Right cardiac atrium (tissue), 5 donors: ENCODE data around the gene TLCD3B. TPM values are rescaled to one million over a fixed set of nuclear protein-coding genes. Genes with fewer than 3 reads are reported as not detected.

Experiments
- ATAC-seq, 2 donors: fragments of 200-7000 bp; cut with Tn5 transposase; one replicate each; pipeline versions ENCODE4 v1.8.0 to v1.9.1; 2020; ENCODE audit warnings: moderate library complexity in 2 of 2, mild to moderate bottlenecking in 1 of 2
- DNase-seq, 3 donors: peaks; one replicate each; pipeline ENCODE4 v3.0.0-alpha.2; 2020
- H3K27ac ChIP-seq: one replicate; pipeline ENCODE4 v1.5.1; 2013; ENCODE audit warnings: mild to moderate bottlenecking, low read length, control low read depth, moderate library complexity
- H3K27me3 ChIP-seq: one replicate; pipeline ENCODE4 v1.6.1; 2013; ENCODE audit not compliant: control insufficient read depth, insufficient read depth
- H3K4me1 ChIP-seq: one replicate; pipeline ENCODE4 v1.6.1; 2013; ENCODE audit warnings: low read length; ENCODE audit not compliant: control insufficient read depth, insufficient read depth
- H3K4me3 ChIP-seq: one replicate; pipeline ENCODE4 v1.5.1; 2013; ENCODE audit warnings: low read length, control low read depth
- H3K9me3 ChIP-seq: one replicate; pipeline ENCODE4 v1.6.1; 2013; ENCODE audit warnings: low read length; ENCODE audit not compliant: control insufficient read depth
- WGBS: extraction: QIAGEN DNeasy Blood & Tissue Kit; methylation state at CpG from one replicate; pipeline ENCODE4 v1.1.7; 2013; 5-methylcytosine and 5-hydroxymethylcytosine counted together
- intact Hi-C, 4 donors: fragments of 100-400 bp; cut with DNase I; formaldehyde crosslinking; loops; one replicate each; pipeline versions ENCODE4 v1.11.0 to v1.14.0; 2022 to 2023
- polyA plus RNA-seq: library from polyadenylated mRNA; stranded (reverse); fragments of 200-250 nt; gene quantifications from one replicate; pipeline ENCODE4 v1.2.3, GENCODE V29; 2013
- total RNA-seq, 4 donors: library from RNA; stranded (reverse); fragmentation: NEBNext Ultra II Directional; extraction: Animal tissue kit (Norgen Biotek cat#: 25700); gene quantifications; one replicate each; pipeline ENCODE4 v1.2.1, GENCODE V29; 2021
- donor health status: healthy with polysubstance abuse.
- donor health status: DM: no; HTN: yes; CAD: no.
- donor health status: DM: no; HTN: no; CAD: no.
- donor health status: DM: no; HTN: yes; CAD: no; lungs with severe emphysema.
- donor health status: DM: yes; HTN: yes; CAD: no.

TLCD3B gene
- total and polyA plus RNA-seq, 5 donors = not detected

- Histone ChIP-seq H3K4me3 (no peak overlapping the region), H3K4me1 (peaks cover 17% of the 10 kb centered on the region), H3K27ac (peak overlapping the region; percentile 25), H3K27me3 (no peaks in the 10 kb centered on the region), H3K9me3 (no peaks in the 10 kb centered on the region)
- WGBS = 78% methylated on average over 9 of the region's 9 CpGs
- ATAC-seq (no peak), DNase-seq (no peak)
- intact Hi-C loops = no loop called here
These were observed 37.3 kb upstream of the TLCD3B start for GRCh38 chr16:30068333-30068732.

- peak overlapping the region; percentile 98 for H3K27ac ChIP-seq
- intact Hi-C loops = no loop called here
- no peaks in the 10 kb centered on the region for H3K9me3 ChIP-seq
- peaks cover 19% of the 10 kb centered on the region for H3K4me1 ChIP-seq
- whole genome bisulfite sequencing = 51% methylated on average over 6 of the region's 6 CpGs
- DNase-seq = no peak
- no peaks in the 10 kb centered on the region for H3K27me3 ChIP-seq
- ATAC-seq = no peak
- H3K4me3 ChIP-seq = peak overlapping the region; percentile 79
These were observed 36.5 kb upstream of the TLCD3B start for GRCh38 chr16:30067584-30067916.

- H3K27me3 ChIP-seq = no peaks in the 10 kb centered on the region
- peak overlapping the region; percentile 98 for H3K27ac ChIP-seq
- peaks cover 19% of the 10 kb centered on the region for H3K4me1 ChIP-seq
- peak overlapping the region; percentile 79 for H3K4me3 ChIP-seq
- H3K9me3 ChIP-seq = no peaks in the 10 kb centered on the region
- WGBS = 29% methylated on average over 21 of the region's 21 CpGs
- DNase-seq = peak; percentile 63 to 83 (median 83)
- no peak for ATAC-seq
- intact Hi-C loops = no loop called here
These were observed 35.9 kb upstream of the TLCD3B start for GRCh38 chr16:30066761-30067583.

- Histone ChIP-seq H3K4me3 (peak overlapping the region; percentile 79), H3K27ac (peak overlapping the region; percentile 98), H3K4me1 (peaks cover 19% of the 10 kb centered on the region), H3K9me3 (no peaks in the 10 kb centered on the region), H3K27me3 (no peaks in the 10 kb centered on the region)
- ATAC-seq (peak in 1 of 2 donors; percentile 17), DNase-seq (peak in 1 of 3 donors; percentile 28)
- intact Hi-C loops = no loop called here
- WGBS = under 1% methylated on average over 44 of the region's 44 CpGs
These were observed 35.1 kb upstream of the TLCD3B start for GRCh38 chr16:30065943-30066760.

- H3K9me3 ChIP-seq = no peaks in the 10 kb centered on the region
- ATAC-seq (peak; percentile 93), DNase-seq (peak; percentile 99)
- intact Hi-C loops = no loop called here
- H3K27ac ChIP-seq = peak within 1 kb of the TSS; percentile 98
- WGBS = under 1% methylated on average over 99 of the region's 99 CpGs
- no peaks in the 10 kb centered on the region for H3K27me3 ChIP-seq
- peak within 1 kb of the TSS; percentile 82 for H3K4me3 ChIP-seq
- peaks cover 19% of the 10 kb centered on the region for H3K4me1 ChIP-seq
These were observed 34.3 kb upstream of the TLCD3B start, which contains the start of gene ALDOA for GRCh38 chr16:30065102-30065942. ALDOA (plus strand) TSS chr16:30065760; CDS start chr16:30066898, 1,138 bp downstream.

GRCh38 chr16:30064729-30065101 lies 33.6 kb upstream of the TLCD3B start:
- DNase-seq (no peak), ATAC-seq (peak in 1 of 2 donors; percentile 1)
- Histone ChIP-seq H3K4me1 (peaks cover 18% of the 10 kb centered on the region), H3K27ac (peak overlapping the region; percentile 86), H3K9me3 (no peaks in the 10 kb centered on the region), H3K27me3 (no peaks in the 10 kb centered on the region), H3K4me3 (peak overlapping the region; percentile 82)
- intact Hi-C loops = no loop called here
- WGBS = under 1% methylated on average over 25 of the region's 25 CpGs

- WGBS = 5% methylated on average over 27 of the region's 27 CpGs
- Histone ChIP-seq H3K9me3 (no peaks in the 10 kb centered on the region), H3K4me3 (peak overlapping the region; percentile 82), H3K4me1 (peaks cover 12% of the 10 kb centered on the region), H3K27me3 (no peaks in the 10 kb centered on the region), H3K27ac (peak overlapping the region; percentile 86)
- DNase-seq (peak; percentile 82 to 91 (median 90)), ATAC-seq (peak; percentile 49 to 52)
- intact Hi-C loops = no loop called here
These were observed 33.0 kb upstream of the TLCD3B start for GRCh38 chr16:30063893-30064728.

GRCh38 chr16:30063278-30063892 lies 32.3 kb upstream of the TLCD3B start:
- peak in 1 of 3 donors; percentile 14 for DNase-seq
- peaks cover 6% of the 10 kb centered on the region for H3K4me1 ChIP-seq
- peak overlapping the region; percentile 86 for H3K27ac ChIP-seq
- H3K9me3 ChIP-seq = no peaks in the 10 kb centered on the region
- H3K4me3 ChIP-seq = peak overlapping the region; percentile 82
- ATAC-seq = no peak
- H3K27me3 ChIP-seq = no peaks in the 10 kb centered on the region
- intact Hi-C loops = no loop called here
- WGBS = 48% methylated on average over 12 of the region's 12 CpGs

- Histone ChIP-seq H3K27ac (peak overlapping the region; percentile 31), H3K4me3 (no peak overlapping the region), H3K4me1 (peaks cover 6% of the 10 kb centered on the region), H3K9me3 (no peaks in the 10 kb centered on the region), H3K27me3 (no peaks in the 10 kb centered on the region)
- intact Hi-C loops = no loop called here
- ATAC-seq (no peak), DNase-seq (peak in 2 of 3 donors; percentile 81 to 83)
- WGBS = 51% methylated on average over 2 of the region's 2 CpGs
These were observed 29.9 kb upstream of the TLCD3B start for GRCh38 chr16:30060836-30061554.
